ENCODE results near the gene NCMAP.
A peak's percentile ranks its signal among the peaks of the same experiment; 100 is the strongest.
"Not testable (repeated sequence)": the region's sequence is repeated elsewhere in the genome, so short reads cannot be mapped to it uniquely, and the experiment has no call there.

The NCMAP gene

DNA sequence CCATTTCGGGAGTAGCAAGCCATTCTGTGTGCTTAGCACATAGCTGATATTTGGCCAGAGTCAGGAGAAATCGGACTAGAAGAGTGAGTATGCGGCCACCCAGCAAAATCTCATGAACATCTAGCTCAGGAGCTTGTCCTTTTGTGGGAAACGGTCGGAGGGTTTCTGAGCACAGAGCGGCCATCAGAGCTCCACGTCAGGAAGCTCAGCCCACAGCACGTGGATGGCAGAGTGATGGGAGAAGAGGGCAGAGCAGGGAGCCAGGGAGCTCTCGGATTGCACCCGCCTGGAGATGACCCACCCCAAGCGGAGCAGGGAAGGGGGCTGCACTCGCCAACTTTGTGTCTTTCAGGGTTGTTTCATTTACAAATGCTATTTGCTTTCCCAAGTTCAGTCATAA lies 39.4 kb upstream of the NCMAP start:
- TF ChIP-seq, protein P1, sequence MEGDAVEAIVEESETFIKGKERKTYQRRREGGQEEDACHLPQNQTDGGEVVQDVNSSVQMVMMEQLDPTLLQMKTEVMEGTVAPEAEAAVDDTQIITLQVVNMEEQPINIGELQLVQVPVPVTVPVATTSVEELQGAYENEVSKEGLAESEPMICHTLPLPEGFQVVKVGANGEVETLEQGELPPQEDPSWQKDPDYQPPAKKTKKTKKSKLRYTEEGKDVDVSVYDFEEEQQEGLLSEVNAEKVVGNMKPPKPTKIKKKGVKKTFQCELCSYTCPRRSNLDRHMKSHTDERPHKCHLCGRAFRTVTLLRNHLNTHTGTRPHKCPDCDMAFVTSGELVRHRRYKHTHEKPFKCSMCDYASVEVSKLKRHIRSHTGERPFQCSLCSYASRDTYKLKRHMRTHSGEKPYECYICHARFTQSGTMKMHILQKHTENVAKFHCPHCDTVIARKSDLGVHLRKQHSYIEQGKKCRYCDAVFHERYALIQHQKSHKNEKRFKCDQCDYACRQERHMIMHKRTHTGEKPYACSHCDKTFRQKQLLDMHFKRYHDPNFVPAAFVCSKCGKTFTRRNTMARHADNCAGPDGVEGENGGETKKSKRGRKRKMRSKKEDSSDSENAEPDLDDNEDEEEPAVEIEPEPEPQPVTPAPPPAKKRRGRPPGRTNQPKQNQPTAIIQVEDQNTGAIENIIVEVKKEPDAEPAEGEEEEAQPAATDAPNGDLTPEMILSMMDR (IDR thresholded peaks at IDR 0.05; ENCODE audit: control extremely low read depth, extremely low read depth, low read depth, missing control alignments) = no peak
- ChIA-PET POLR2A (no interaction called here), CTCF (interaction anchor here (0.9 to 3.1 kb wide), 7 partner anchors 9 to 318 kb away, joined by 3 to 22 read pairs (median 4); partner anchors contain the start of gene NIPAL3)
- DNase-seq (ENCODE audit: extremely low spot score) = no peak

DNA sequence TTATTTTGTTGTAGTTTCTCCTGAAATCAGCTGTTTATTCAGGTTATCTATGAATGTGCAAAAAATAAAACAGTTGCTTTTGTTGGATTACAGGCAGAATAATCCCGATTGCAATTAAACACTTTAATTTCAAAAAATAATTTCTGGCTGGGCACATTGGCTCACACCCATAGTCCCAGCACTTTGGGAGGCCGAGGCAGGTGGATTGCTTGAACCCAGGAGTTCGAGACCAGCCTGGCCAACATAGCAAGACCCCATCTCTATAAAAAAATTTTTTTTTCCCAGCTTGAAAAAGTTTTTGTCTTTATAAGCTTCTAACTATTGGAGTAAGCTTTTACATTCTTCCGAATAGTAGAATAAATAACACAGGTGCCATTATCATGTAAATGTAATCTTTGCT lies 38.0 kb upstream of the NCMAP start:
- CTCF ChIA-PET = interaction anchor here (0.6 to 1.8 kb wide), 3 partner anchors 155 to 319 kb away, joined by 3 to 4 read pairs (median 4); no protein-coding TSS in a partner anchor
- POLR2A ChIA-PET = no interaction called here
- no peak for DNase-seq (ENCODE audit: extremely low spot score)
- TF ChIP-seq, protein P1 (IDR thresholded peaks at IDR 0.05; ENCODE audit: control extremely low read depth, extremely low read depth, low read depth, missing control alignments) = no peak

DNA sequence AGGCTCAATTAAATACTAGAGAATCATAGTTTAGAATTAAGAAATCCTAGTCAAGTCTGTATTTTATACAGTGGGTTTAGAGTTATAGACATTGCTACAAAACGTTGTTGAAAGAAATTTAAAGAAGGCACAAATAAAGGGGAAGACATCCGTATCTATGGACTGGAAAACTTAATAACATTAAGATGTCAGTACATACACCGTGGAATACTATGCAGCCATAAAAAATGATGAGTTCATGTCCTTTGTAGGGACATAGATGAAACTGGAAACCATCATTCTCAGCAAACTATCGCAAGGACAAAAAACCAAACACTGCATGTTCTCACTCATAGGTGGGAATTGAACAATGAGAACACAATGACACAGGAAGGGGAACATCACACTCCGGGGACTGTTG lies 35.6 kb upstream of the NCMAP start:
- POLR2A ChIA-PET; CTCF ChIA-PET; DNase-seq (ENCODE audit: extremely low spot score): not testable (repeated sequence)

DNA sequence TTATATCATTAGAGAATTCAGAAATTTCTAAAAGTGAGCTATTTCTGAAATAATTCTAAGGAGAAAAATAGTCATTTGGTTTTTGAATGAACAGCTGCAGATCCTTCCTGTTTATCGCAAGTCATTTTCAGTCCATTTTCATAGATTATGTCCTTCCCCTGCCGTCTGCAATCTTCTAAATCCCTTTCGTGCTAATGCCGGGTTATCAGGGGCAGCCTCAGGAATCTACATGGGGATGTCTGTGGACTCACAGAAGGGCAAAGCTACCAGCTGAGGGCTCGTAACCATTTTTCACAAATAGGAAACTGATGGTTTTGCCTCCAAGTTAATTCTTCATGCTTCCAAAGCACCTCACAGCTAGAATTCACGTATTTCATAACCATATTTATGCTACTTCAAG lies 30.3 kb upstream of the NCMAP start:
- ChIA-PET CTCF (interaction anchor here (0.9 to 4.4 kb wide), 6 partner anchors 10 to 133 kb away, joined by 3 to 22 read pairs (median 8); partner anchors contain the start of gene RCAN3), POLR2A (no interaction called here)
- TF ChIP-seq, protein P1 (IDR thresholded peaks at IDR 0.05; ENCODE audit: control extremely low read depth, extremely low read depth, low read depth, missing control alignments) = no peak
- no peak for DNase-seq (ENCODE audit: extremely low spot score)

DNA sequence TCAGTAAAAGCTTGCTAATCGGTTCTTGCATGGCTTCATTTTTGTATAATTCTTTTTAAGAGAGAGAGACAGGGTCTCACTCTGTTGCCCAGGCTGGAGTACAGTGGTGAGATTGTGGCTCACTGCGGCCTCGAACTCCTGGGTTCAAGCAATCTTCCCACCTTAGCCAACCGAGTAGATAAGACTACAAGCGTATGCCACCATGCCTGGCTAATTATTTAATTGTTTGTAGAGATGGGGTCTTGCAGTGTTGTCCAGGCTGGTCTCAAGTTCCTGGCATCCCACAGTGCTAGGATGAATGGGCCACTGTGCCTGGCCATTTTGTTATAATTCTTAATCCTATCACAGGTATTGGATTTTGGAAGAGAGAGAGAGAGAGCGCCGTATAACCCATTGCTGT lies 29.8 kb upstream of the NCMAP start:
- DNase-seq (ENCODE audit: extremely low spot score) = no peak
- ChIA-PET CTCF (interaction anchor here (0.9 to 4.4 kb wide), 12 partner anchors 10 to 327 kb away, joined by 3 to 22 read pairs (median 4); partner anchors contain the start of genes RCAN3 and STPG1), POLR2A (no interaction called here)

DNA sequence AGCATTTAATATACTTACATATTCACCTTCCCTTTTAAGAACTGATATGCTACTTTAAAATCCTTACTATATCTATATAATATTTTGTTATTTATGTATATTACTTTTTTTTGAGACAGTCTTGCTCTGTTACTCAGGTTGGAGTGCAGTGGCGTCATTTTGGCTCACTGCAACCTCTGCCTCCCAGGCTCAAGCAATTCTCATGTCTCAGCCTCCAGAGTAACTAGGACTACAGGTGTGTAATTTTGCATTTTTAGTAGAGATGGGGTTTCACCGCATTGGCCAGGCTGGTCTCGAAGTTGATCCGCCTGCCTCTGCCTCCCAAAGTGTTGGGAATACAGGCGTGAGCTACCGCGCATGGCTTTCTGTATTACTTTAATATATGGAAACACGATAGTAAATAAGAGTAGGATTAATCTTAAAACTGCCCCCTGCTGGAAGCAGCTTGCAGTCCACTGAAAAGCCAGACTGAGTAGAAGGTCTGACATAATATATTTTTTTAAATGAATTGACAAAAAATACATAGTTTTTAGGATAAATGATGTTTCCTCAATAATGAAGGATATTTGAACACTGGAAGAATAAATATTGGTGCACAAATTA lies 28.8 kb upstream of the NCMAP start:
- CTCF ChIA-PET = interaction anchor here (0.8 to 4.4 kb wide), 17 partner anchors 8 to 328 kb away, joined by 3 to 22 read pairs (median 4); partner anchors contain the start of genes NIPAL3, RCAN3 and STPG1
- TF ChIP-seq, protein P1 (IDR thresholded peaks at IDR 0.05; ENCODE audit: control extremely low read depth, extremely low read depth, low read depth, missing control alignments) = peak; percentile 49
- POLR2A ChIA-PET = no interaction called here
- DNase-seq (ENCODE audit: extremely low spot score) = peak; percentile 26

More for the DNA sequence above, 29.8 kb upstream of the NCMAP start:
- TF ChIP-seq, protein P1 (IDR thresholded peaks at IDR 0.05; ENCODE audit: control extremely low read depth, extremely low read depth, low read depth, missing control alignments) = no peak

DNA sequence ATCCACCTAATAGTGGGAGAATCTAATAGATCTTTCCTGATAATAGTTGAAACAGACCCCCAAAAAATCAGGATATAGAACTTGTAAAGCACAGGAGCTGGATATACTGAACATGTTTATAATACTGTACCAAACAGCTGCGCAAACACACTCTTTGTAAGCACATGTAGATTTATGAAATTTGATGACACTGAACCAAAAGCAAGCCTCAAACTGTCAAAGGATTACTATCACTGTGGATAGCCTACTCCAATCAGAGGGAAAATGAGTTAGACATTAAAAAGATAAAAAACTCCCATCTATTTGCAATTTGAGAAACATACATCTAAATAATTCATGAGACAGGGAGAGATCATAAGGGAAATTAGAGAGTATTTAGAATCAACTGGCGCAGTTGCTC lies 27.1 kb upstream of the NCMAP start:
- ChIA-PET POLR2A (no interaction called here), CTCF (interaction anchor here (1.4 to 3.4 kb wide), 2 partner anchors 58 to 74 kb away, joined by 3 to 13 read pairs; no protein-coding TSS in a partner anchor)
- TF ChIP-seq, protein P1 (IDR thresholded peaks at IDR 0.05; ENCODE audit: control extremely low read depth, extremely low read depth, low read depth, missing control alignments) = no peak
- DNase-seq (ENCODE audit: extremely low spot score) = no peak

DNA sequence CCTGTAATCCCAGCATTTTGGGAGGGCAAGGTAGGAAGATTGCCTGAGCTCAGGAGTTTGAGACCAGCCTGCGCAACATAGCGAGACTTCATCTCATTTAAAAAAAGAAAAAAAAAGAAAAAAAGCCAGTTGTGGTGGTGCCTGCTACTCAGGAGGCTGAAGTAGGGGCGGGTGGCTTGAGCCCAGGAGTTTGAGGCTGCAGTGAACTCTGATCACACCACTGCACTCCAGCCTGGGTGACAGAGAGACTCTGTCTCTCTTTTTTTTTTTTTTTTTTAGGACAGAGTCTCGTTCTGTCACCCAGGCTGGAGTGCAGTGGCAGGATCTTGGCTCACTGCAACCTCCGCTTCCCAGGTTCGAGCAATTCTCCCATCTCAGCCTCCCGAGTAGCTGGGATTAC lies 26.6 kb upstream of the NCMAP start:
- CTCF ChIA-PET = interaction anchor here (1.0 kb wide), 1 partner anchor 58 kb away, joined by 3 read pairs; no protein-coding TSS in a partner anchor
- POLR2A ChIA-PET; DNase-seq (ENCODE audit: extremely low spot score): not testable (repeated sequence)

Measured in GM10248 (cell line).